ENCODE results near the gene GTF3C5.
A peak's percentile ranks its signal among the peaks of the same experiment; 100 is the strongest.
"Not testable (repeated sequence)": the region's sequence is repeated elsewhere in the genome, so short reads cannot be mapped to it uniquely, and the experiment has no call there.

The GTF3C5 gene

DNA sequence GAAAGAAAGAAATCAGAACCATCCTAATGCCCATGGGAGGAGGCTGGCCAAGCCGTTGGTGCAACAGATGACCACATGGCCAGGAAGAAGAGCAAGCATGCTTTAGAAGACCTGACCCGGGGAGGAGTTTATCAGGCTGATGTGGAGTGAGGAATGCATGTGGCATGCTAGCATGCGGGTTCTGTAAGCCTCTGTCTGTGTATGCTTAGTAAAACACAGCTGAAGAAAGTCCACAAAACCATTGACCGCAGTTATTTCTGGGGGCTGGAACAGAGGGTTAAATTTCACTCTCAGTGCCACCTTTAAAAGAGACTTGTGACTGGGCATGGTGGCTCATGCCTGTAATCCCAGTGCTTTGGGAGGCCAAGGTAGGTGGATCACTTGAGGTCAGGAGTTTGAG, 33.2 kb upstream of the GTF3C5 start:
- peak; percentile 75 for DNase-seq (ENCODE audit: low read depth)
- TF ChIP-seq, protein P1, sequence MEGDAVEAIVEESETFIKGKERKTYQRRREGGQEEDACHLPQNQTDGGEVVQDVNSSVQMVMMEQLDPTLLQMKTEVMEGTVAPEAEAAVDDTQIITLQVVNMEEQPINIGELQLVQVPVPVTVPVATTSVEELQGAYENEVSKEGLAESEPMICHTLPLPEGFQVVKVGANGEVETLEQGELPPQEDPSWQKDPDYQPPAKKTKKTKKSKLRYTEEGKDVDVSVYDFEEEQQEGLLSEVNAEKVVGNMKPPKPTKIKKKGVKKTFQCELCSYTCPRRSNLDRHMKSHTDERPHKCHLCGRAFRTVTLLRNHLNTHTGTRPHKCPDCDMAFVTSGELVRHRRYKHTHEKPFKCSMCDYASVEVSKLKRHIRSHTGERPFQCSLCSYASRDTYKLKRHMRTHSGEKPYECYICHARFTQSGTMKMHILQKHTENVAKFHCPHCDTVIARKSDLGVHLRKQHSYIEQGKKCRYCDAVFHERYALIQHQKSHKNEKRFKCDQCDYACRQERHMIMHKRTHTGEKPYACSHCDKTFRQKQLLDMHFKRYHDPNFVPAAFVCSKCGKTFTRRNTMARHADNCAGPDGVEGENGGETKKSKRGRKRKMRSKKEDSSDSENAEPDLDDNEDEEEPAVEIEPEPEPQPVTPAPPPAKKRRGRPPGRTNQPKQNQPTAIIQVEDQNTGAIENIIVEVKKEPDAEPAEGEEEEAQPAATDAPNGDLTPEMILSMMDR (conservative IDR thresholded peaks at IDR 0.05; ENCODE audit: low read depth, low read length) = no peak
- H3K4me3 ChIP-seq (ENCODE audit: low read depth, low read length) = no peak overlapping the region

DNA sequence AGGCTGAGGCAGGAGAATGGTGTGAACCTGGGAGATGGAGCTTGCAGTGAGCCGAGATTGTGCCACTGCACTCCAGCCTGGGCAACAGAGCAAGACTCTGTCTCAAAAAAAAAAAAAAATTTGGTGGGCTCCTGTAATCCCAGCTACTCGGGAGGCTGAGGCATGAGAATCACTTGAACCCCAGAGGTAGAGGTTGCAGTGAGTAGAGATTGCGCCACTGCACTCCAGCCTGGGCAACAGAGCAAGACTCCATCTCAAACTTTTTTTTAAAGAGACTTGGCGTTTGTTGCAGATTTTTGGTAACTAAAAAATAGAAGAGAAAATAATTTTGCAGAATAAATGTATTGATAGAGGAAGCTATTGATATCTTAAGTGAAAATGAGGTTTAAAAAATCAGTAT, 32.6 kb upstream of the GTF3C5 start:
- H3K4me3 ChIP-seq (ENCODE audit: low read depth, low read length); DNase-seq (ENCODE audit: low read depth): not testable (repeated sequence)

DNA sequence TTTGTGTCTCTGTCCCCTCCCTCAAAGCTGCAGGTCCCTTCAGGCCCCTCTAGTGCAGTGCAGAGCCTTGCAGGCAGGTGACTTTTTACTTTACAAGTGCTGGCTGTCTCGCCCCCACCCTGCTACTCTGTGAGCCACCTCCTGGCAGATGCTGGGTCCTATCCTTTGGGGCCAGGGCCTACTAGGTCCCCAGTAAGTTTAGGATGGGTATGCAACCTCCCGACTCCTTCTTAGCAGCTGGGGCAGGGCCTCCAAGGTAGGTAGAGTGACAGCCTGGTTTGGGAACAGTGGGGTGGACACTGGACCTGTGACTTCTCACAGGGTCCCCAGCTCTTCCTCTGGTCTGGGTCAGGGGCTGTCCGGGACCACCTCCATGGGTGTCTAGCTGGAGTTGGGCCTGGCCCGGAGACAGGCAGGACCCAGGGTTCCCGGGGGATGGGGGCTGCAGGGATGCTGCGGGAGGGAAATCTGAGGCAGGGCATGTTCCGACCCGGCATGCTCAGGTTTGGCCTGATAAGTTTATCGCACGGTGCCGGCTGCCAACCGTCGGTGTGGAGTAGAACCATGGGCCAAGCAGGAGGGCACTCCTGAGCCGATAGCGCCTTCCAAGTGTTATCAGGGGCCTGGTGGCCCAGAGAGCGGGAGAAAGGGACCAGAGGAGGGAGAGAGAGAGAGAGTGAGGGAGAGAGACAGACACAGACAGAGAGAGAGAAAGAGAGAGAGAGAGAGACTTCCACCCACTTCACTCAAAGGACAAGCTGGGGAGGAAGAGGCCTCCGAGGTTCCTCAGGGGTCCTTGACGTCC, 31.8 kb upstream of the GTF3C5 start:
- H3K4me3 ChIP-seq (ENCODE audit: low read depth, low read length) = no peak overlapping the region
- DNase-seq (ENCODE audit: low read depth) = no peak
- TF ChIP-seq, protein P1 (conservative IDR thresholded peaks at IDR 0.05; ENCODE audit: low read depth, low read length) = no peak

DNA sequence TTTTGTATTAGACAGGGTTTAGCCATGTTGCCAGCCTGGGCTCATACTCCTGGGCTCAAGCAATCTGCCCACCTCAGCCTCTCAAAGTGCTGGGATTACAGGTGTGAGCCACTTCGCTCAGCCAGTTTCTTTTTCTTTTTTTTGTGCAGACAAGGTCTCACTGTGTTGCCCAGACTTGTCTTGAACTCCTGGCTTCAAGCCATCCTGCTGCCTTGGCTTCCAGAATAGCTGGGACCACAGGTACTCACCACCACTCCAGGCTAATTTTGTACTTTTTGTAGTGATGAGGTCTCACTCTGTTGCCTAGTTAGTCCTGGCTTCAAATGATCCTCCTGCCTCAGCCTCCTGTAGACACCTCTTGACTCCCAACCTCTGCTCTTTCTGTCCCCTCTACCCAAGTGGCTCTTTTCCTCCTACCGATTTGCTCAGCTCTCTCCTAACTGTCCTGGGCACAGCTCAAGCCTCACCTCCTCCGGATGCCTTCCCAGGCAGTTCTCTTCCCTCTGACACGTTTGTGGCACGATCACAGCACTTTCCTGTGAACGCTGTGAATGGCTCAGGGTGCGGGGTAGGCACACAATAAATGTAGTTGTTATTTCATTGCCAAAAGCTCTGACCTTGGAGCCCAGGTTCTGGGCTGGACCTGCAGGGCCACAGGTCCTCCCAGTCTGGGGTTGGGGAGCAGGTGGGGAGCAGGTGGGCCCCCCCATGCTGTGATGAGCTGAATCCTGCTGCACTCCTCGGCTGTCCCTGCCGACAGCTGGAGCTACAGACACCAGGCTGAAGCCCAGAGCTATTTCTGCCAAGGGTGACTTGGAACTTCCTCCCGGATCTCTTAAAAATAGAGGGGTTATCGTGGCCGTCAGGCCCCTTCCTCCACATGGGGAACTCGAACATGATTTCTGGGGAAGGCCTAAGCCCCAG, 28.4 kb upstream of the GTF3C5 start:
- H3K4me3 ChIP-seq (ENCODE audit: low read depth, low read length) = no peak overlapping the region
- TF ChIP-seq, protein P1 (conservative IDR thresholded peaks at IDR 0.05; ENCODE audit: low read depth, low read length) = no peak
- no peak for DNase-seq (ENCODE audit: low read depth)

DNA sequence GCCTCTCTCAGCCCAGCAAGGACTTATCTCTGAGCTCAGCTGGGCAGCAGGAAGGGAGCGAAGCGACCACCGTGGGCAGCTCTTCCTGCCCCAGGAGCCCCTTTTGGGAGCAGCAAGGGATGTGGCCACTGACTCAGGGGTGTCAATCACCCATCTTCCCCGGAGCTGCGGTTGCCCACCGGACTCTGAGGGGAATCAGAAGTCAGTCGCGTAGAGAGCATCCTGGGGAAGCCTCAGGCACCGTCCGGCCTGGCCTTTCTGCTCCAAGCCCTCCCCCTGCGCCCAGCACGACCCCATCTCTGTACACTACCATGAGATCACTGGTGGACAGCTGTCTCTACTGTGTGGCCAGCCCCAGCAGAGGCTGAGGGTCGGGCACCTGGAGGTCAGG, 27.7 kb upstream of the GTF3C5 start:
- no peak overlapping the region for H3K4me3 ChIP-seq (ENCODE audit: low read depth, low read length)
- TF ChIP-seq, protein P1 (conservative IDR thresholded peaks at IDR 0.05; ENCODE audit: low read depth, low read length) = no peak
- DNase-seq (ENCODE audit: low read depth) = no peak

DNA sequence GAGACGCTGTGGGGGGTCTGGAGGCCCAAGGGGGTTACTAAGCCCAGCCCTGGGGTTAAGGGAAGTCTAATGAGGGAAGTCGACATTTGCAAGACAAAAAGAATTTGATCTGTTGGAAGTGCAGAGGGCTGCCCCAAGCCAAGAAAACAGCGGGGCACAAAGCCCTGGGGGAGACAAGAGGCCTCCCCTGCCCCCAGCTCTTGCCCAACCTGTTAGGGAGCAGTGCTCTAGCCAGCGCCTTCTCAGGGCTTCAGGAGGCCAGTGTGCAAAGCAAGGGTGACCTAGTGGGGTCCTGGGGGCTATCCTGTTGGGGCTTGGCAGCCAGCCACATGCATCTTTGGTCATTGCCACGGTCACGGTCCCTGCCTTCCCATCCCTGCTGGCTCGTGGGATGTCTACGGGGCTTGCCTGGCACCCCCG, 27.1 kb upstream of the GTF3C5 start:
- TF ChIP-seq, protein P1 (conservative IDR thresholded peaks at IDR 0.05; ENCODE audit: low read depth, low read length) = no peak
- H3K4me3 ChIP-seq (ENCODE audit: low read depth, low read length) = no peak overlapping the region
- DNase-seq (ENCODE audit: low read depth) = no peak

Data from choroid plexus epithelial cell (primary cell).